Heart left ventricle (tissue), 13 donors: ENCODE results near the gene PPM1G.

Source experiments
- CTCF ChIP-seq, 12 donors: fragments of 200-600 bp; sonication (generic) in 4 of 12; IDR thresholded peaks; one replicate each; pipeline versions ENCODE4 v1.5.0 to v1.8.0; 2018 to 2022; ENCODE audit warnings: antibody characterized with exemption in 12 of 12, mild to moderate bottlenecking in 5 of 12
- POLR2A ChIP-seq, 2 donors: fragments of 450-650 bp; IDR thresholded peaks; one replicate each; pipeline ENCODE4 v1.6.1; 2017; ENCODE audit warnings: antibody characterized with exemption in 2 of 2, mild to moderate bottlenecking in 2 of 2, moderate library complexity in 2 of 2
- donor health status: ischemic (EF 13 %, LVEDD 7.1; RV severe dilation, severe dysfunction).
- donor health status: DM: no; HTN: yes; CAD: no.
- donor health status: DM: no; HTN: no; CAD: no.
- donor health status: ischemic (EF 25% LVEDD 6.9; RV normal size, moderate dysfunction).
- donor health status: ischemic (EF 25% LVEDD 5.7; RV mildly dilated, moderate dysfunction).
- donor health status: ischemic (EF 35%, LVEDD 5.7; RV mildly dilated, moderate dysfunction).
- donor health status: nonischemic (EF 11% LVEDD 7.7; RV severe dilation, severe dysfunction).
- donor health status: DM: yes; HTN: yes; CAD: no.
- donor health status: PGD.
- donor health status: ischemic (EF 29% LVEDD 5.4; RV normal size, mild dysfunction).
- donor health status: nonischemic (EF 23%, LVEDD 6.1; RV moderate dilation, normal function).

DNA sequence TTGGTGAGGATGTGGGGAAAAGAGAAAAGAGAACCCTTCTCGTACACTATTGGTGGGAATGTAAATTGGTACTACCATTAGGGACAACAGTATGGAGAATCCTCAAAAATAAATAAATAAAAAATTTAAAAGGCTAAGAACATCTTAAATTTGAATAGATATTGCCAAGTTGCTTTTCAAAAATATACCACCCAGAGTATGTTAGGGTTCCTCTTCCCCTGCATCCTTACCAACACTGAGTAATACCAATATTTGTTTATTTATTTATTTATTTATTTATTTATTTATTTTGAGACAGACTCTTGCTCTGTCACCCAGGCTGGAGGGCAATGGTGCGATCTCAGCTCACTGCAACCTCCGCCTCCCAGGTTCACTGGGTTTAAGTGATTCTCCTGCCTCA is 13.6 kb upstream of the PPM1G start:
- no peak for TF ChIP-seq CTCF (IDR thresholded peaks at IDR 0.05)
- TF ChIP-seq POLR2A (IDR thresholded peaks at IDR 0.05): no peak
